ENCODE measurements around the gene SLC35F3.
"Not testable (repeated sequence)": the region's sequence is repeated elsewhere in the genome, so short reads cannot be mapped to it uniquely, and the experiment has no call there.

Gene SLC35F3

DNA sequence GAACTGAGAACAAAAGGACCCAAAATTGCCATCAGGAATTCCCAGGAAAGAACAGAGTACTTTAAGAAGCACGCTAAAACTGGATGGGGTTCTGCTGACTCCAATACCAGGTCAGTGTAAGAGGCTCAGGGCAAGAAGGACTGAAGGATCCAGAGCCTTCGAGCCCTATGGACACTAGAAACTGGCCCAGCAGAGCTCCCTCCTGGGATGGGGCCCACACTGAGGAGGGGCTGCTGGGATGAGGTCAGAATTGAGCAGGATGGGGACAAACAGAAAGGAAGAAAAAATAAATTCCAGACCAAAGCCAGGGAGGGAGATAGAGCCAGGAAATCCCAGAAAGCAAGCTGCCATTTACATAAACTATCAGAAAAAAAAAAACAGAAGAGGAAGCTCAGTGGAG is 246.4 kb downstream of the SLC35F3 start:
- Histone ChIP-seq H3K79me1 (ENCODE audit: low read depth, low read length) (no peaks in the 10 kb centered on the region), H4K91ac (ENCODE audit: low read depth, low read length, poor library complexity) (no peak overlapping the region), H3K4me1 (ENCODE audit: control insufficient read depth in 2 of 2, insufficient read depth in 1 of 2, low read depth in 1 of 2, low read length in 2 of 2) (no peaks in the 10 kb centered on the region), H3K4me3 (ENCODE audit: low read length in 2 of 2) (no peak overlapping the region), H3K23ac (ENCODE audit: low read depth, low read length, poor library complexity) (no peak overlapping the region), H3K9ac (ENCODE audit: low read depth, low read length, poor library complexity) (no peak overlapping the region), H3K4ac (ENCODE audit: low read length) (no peak overlapping the region), H2BK5ac (ENCODE audit: low read length) (no peak overlapping the region), H3K36me3 (replicated peaks in 1 of 2; ENCODE audit: control insufficient read depth in 2 of 2, insufficient read depth in 2 of 2, low read length in 2 of 2) (no peaks in the 10 kb centered on the region), H3K14ac (ENCODE audit: low read length) (no peak overlapping the region), H2BK15ac (ENCODE audit: low read length) (no peak overlapping the region), H3K27ac (replicated peaks; ENCODE audit: low read length) (no peak overlapping the region), H4K8ac (ENCODE audit: low read depth, low read length) (no peak overlapping the region), H2BK12ac (ENCODE audit: low read length) (no peak overlapping the region), H3K4me2 (ENCODE audit: insufficient read depth, low read length, poor library complexity, severe bottlenecking) (no peak overlapping the region), H3K9me3 (replicated peaks in 1 of 2; ENCODE audit: control insufficient read depth in 2 of 2, insufficient read depth in 1 of 2, low read depth in 1 of 2, low read length in 2 of 2) (no peaks in the 10 kb centered on the region), H3K27me3 (ENCODE audit: control insufficient read depth in 3 of 3, insufficient read depth in 3 of 3, low read depth in 1 of 3, low read length in 3 of 3) (no peaks in the 10 kb centered on the region), H2AK5ac (ENCODE audit: low read depth, low read length) (no peak overlapping the region), H2BK120ac (ENCODE audit: low read depth, low read length) (no peak overlapping the region), H3K18ac (ENCODE audit: low read length) (no peak overlapping the region), H2AFZ (ENCODE audit: low read length) (no peak overlapping the region)
- DNase-seq (ENCODE audit: low spot score): no peak
- WGBS, 2 donors (ENCODE audit: extremely low coverage in 2 of 2, insufficient read length in 2 of 2, insufficient replicate concordance in 1 of 2): no CpG with 5 or more reads among the region's 2 CpGs

DNA sequence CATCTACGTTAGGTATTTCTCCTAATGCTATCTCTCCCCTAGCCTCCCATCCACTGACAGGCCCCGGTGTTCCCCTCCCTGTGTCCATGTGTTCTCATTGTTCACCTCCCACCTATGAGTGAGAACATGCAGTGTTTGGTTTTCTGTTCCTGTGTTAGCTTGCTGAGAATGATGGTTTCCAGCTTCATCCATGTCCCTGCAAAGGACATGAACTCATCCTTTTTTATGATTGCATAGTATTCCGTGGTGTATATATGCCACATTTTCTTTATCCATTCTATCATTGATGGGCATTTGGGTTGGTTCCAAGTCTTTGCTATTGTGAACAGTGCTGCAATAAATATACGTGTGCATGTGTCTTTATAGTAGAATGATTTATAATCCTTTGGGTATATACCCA is 247.9 kb downstream of the SLC35F3 start:
- H3K9me3 ChIP-seq (replicated peaks in 1 of 2; ENCODE audit: control insufficient read depth in 2 of 2, insufficient read depth in 1 of 2, low read depth in 1 of 2, low read length in 2 of 2); H2BK15ac ChIP-seq (ENCODE audit: low read length); H2BK5ac ChIP-seq (ENCODE audit: low read length); H3K4me1 ChIP-seq (ENCODE audit: control insufficient read depth in 2 of 2, insufficient read depth in 1 of 2, low read depth in 1 of 2, low read length in 2 of 2); H3K4me3 ChIP-seq (ENCODE audit: low read length in 2 of 2); H2BK12ac ChIP-seq (ENCODE audit: low read length); H3K27me3 ChIP-seq (ENCODE audit: control insufficient read depth in 3 of 3, insufficient read depth in 3 of 3, low read depth in 1 of 3, low read length in 3 of 3); H3K18ac ChIP-seq (ENCODE audit: low read length); H3K9ac ChIP-seq (ENCODE audit: low read depth, low read length, poor library complexity); H3K23ac ChIP-seq (ENCODE audit: low read depth, low read length, poor library complexity); H4K8ac ChIP-seq (ENCODE audit: low read depth, low read length); H3K4me2 ChIP-seq (ENCODE audit: insufficient read depth, low read length, poor library complexity, severe bottlenecking); H3K4ac ChIP-seq (ENCODE audit: low read length); H2BK120ac ChIP-seq (ENCODE audit: low read depth, low read length); H4K91ac ChIP-seq (ENCODE audit: low read depth, low read length, poor library complexity); H3K14ac ChIP-seq (ENCODE audit: low read length); H3K27ac ChIP-seq (replicated peaks; ENCODE audit: low read length); H2AK5ac ChIP-seq (ENCODE audit: low read depth, low read length); DNase-seq (ENCODE audit: low spot score); H2AFZ ChIP-seq (ENCODE audit: low read length); H3K36me3 ChIP-seq (replicated peaks in 1 of 2; ENCODE audit: control insufficient read depth in 2 of 2, insufficient read depth in 2 of 2, low read length in 2 of 2); H3K79me1 ChIP-seq (ENCODE audit: low read depth, low read length): not testable (repeated sequence)
- no CpG with 5 or more reads among the region's 4 CpGs for WGBS, 2 donors (ENCODE audit: extremely low coverage in 2 of 2, insufficient read length in 2 of 2, insufficient replicate concordance in 1 of 2)

DNA sequence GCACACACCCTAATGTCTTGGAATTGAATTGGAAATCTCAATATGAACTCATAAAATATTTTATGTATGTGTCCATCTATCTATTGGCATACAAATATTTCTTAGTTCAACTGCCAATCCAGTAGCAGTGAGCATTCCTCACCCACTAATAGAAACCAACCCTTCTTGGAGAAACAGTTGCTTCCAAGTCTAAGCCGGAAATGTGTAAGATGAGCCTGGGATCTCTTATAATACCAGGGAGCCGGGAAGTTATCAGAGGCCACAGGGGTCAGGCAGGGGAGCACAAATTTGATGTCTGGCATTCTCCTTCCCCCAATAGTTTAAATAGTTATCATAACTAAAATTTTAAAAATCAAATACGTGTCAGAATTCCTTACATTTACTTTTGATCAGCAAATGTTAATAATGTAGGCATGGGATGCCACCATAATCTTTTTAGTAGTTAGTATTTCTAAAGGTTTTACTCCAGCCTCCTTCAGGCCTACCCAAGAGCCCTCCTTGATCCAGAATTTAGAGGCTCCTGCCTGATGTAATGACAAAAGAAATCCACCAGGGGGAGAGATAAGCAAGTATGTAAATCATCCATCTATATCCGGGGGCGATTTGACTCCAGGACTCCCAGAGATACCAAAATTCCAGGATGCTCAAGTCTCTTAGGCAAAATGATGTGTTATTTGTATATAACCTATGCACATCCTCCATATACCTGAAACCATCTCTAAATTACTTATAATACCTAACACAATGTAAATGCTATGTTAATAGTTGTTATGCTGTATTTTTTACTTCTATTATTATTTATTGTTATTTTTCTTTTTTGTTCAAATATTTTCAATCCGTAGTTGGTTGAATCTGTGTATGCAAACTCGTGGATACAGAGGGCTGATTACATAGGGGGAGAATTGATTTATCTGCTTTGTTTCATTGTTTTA is 250.1 kb downstream of the SLC35F3 start:
- DNase-seq (ENCODE audit: low spot score): peak; percentile 78
- Histone ChIP-seq H2BK5ac (ENCODE audit: low read length) (no peak overlapping the region), H2BK120ac (ENCODE audit: low read depth, low read length) (no peak overlapping the region), H4K8ac (ENCODE audit: low read depth, low read length) (no peak overlapping the region), H4K91ac (ENCODE audit: low read depth, low read length, poor library complexity) (no peak overlapping the region), H3K9me3 (replicated peaks in 1 of 2; ENCODE audit: control insufficient read depth in 2 of 2, insufficient read depth in 1 of 2, low read depth in 1 of 2, low read length in 2 of 2) (no peaks in the 10 kb centered on the region), H3K27ac (replicated peaks; ENCODE audit: low read length) (no peak overlapping the region), H2AFZ (ENCODE audit: low read length) (no peak overlapping the region), H3K4me1 (ENCODE audit: control insufficient read depth in 2 of 2, insufficient read depth in 1 of 2, low read depth in 1 of 2, low read length in 2 of 2) (no peaks in the 10 kb centered on the region), H2BK12ac (ENCODE audit: low read length) (no peak overlapping the region), H3K9ac (ENCODE audit: low read depth, low read length, poor library complexity) (no peak overlapping the region), H3K4me3 (ENCODE audit: low read length in 2 of 2) (no peak overlapping the region), H2BK15ac (ENCODE audit: low read length) (no peak overlapping the region), H3K4me2 (ENCODE audit: insufficient read depth, low read length, poor library complexity, severe bottlenecking) (no peak overlapping the region), H3K36me3 (replicated peaks in 1 of 2; ENCODE audit: control insufficient read depth in 2 of 2, insufficient read depth in 2 of 2, low read length in 2 of 2) (no peaks in the 10 kb centered on the region), H3K4ac (ENCODE audit: low read length) (no peak overlapping the region), H3K23ac (ENCODE audit: low read depth, low read length, poor library complexity) (no peak overlapping the region), H3K14ac (ENCODE audit: low read length) (no peak overlapping the region), H3K27me3 (ENCODE audit: control insufficient read depth in 3 of 3, insufficient read depth in 3 of 3, low read depth in 1 of 3, low read length in 3 of 3) (no peaks in the 10 kb centered on the region), H2AK5ac (ENCODE audit: low read depth, low read length) (no peak overlapping the region), H3K79me1 (ENCODE audit: low read depth, low read length) (no peaks in the 10 kb centered on the region), H3K18ac (ENCODE audit: low read length) (no peak overlapping the region)
- no CpG with 5 or more reads among the region's 7 CpGs for WGBS, 2 donors (ENCODE audit: extremely low coverage in 2 of 2, insufficient read length in 2 of 2, insufficient replicate concordance in 1 of 2)

DNA sequence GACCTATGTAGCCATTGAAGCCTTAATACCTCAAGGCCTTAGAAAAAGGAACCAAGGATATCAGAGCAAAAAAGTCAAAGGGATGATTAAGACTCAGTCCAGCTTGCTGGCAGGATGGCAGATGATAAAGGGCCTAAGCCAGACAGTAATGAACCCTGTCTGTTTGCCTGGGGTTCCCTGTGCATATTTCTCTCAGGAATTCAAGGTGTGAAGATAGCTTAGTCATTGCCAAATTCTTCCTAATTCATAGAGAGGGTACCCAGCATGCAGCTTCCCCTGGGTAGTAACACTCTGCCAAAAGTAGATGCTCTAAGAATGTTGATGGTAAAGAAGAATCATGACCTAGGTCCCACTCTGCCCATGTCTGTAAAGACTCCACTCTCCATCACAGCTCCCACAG is 258.2 kb downstream of the SLC35F3 start:
- Histone ChIP-seq H3K4me2 (ENCODE audit: insufficient read depth, low read length, poor library complexity, severe bottlenecking) (no peak overlapping the region), H3K27me3 (ENCODE audit: control insufficient read depth in 3 of 3, insufficient read depth in 3 of 3, low read depth in 1 of 3, low read length in 3 of 3) (no peaks in the 10 kb centered on the region), H2AFZ (ENCODE audit: low read length) (no peak overlapping the region), H2BK12ac (ENCODE audit: low read length) (no peak overlapping the region), H3K14ac (ENCODE audit: low read length) (no peak overlapping the region), H3K9me3 (replicated peaks in 1 of 2; ENCODE audit: control insufficient read depth in 2 of 2, insufficient read depth in 1 of 2, low read depth in 1 of 2, low read length in 2 of 2) (no peaks in the 10 kb centered on the region), H3K23ac (ENCODE audit: low read depth, low read length, poor library complexity) (no peak overlapping the region), H4K8ac (ENCODE audit: low read depth, low read length) (no peak overlapping the region), H3K36me3 (replicated peaks in 1 of 2; ENCODE audit: control insufficient read depth in 2 of 2, insufficient read depth in 2 of 2, low read length in 2 of 2) (no peaks in the 10 kb centered on the region), H2BK15ac (ENCODE audit: low read length) (no peak overlapping the region), H3K18ac (ENCODE audit: low read length) (no peak overlapping the region), H2AK5ac (ENCODE audit: low read depth, low read length) (no peak overlapping the region), H2BK5ac (ENCODE audit: low read length) (no peak overlapping the region), H3K79me1 (ENCODE audit: low read depth, low read length) (no peaks in the 10 kb centered on the region), H2BK120ac (ENCODE audit: low read depth, low read length) (no peak overlapping the region), H3K9ac (ENCODE audit: low read depth, low read length, poor library complexity) (no peak overlapping the region), H3K27ac (replicated peaks; ENCODE audit: low read length) (no peak overlapping the region), H3K4me1 (ENCODE audit: control insufficient read depth in 2 of 2, insufficient read depth in 1 of 2, low read depth in 1 of 2, low read length in 2 of 2) (peaks cover 0 to 3% of the 10 kb centered on the region in 2 donors), H3K4me3 (ENCODE audit: low read length in 2 of 2) (no peak overlapping the region), H4K91ac (ENCODE audit: low read depth, low read length, poor library complexity) (no peak overlapping the region), H3K4ac (ENCODE audit: low read length) (no peak overlapping the region)
- DNase-seq (ENCODE audit: low spot score): no peak

Measured in neuronal stem cell (in vitro differentiated cells).